Measurements from ENCODE around the gene GORAB.

DNA sequence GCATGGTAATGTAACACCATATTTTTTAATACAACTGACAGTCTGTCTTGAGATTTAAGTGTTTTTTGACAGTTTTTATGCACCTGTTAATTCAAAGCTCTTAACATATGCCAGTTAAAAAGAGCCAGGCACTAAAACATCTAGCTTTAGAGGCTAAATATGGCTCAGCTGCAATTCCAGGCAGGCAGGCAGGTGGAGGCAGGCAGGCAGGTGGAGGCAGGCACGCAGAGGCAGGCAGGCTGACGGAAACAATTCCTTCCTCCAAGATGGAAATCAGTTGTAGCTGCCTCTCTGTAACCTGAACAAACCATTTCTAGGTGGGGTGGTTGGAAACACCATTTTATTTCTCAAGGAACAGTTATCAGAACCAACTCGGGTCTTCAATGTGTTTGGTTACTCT is 51.2 kb downstream of the GORAB start:
- TF ChIP-seq, protein P1, sequence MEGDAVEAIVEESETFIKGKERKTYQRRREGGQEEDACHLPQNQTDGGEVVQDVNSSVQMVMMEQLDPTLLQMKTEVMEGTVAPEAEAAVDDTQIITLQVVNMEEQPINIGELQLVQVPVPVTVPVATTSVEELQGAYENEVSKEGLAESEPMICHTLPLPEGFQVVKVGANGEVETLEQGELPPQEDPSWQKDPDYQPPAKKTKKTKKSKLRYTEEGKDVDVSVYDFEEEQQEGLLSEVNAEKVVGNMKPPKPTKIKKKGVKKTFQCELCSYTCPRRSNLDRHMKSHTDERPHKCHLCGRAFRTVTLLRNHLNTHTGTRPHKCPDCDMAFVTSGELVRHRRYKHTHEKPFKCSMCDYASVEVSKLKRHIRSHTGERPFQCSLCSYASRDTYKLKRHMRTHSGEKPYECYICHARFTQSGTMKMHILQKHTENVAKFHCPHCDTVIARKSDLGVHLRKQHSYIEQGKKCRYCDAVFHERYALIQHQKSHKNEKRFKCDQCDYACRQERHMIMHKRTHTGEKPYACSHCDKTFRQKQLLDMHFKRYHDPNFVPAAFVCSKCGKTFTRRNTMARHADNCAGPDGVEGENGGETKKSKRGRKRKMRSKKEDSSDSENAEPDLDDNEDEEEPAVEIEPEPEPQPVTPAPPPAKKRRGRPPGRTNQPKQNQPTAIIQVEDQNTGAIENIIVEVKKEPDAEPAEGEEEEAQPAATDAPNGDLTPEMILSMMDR (IDR thresholded peaks at IDR 0.05), result peak in 1 of 6 experiments; percentile 29
- no peak for TF ChIP-seq POLR2A (IDR thresholded peaks at IDR 0.05)

Measured in esophagus squamous epithelium (tissue), 4 donors.